HEK293 (cell line): ENCODE data around the gene CEP350.

ENCODE experiments used
- MEIS1 ChIP-seq: sonication (generic); formaldehyde crosslinking; IDR thresholded peaks from 2 replicates; pipeline ENCODE4 v1.8.1; 2022; ENCODE audit warnings: missing genetic modification reagents, mild to moderate bottlenecking, borderline replicate concordance
- OVOL3 ChIP-seq: fragments of 450-650 bp; formaldehyde crosslinking; IDR thresholded peaks from 2 replicates; pipeline ENCODE4 v1.5.1; 2016; ENCODE audit warnings: missing biosample characterization, missing genetic modification characterization
- PRDM6 ChIP-seq: fragments of 450-650 bp; formaldehyde crosslinking; IDR thresholded peaks from 2 replicates; pipeline ENCODE4 v1.5.1; 2017; ENCODE audit warnings: missing biosample characterization, missing genetic modification characterization
- REPIN1 ChIP-seq: fragments of 450-650 bp; formaldehyde crosslinking; IDR thresholded peaks from 2 replicates; pipeline ENCODE4 v1.5.1; 2017; ENCODE audit warnings: missing biosample characterization, missing genetic modification characterization, low read depth
- ZBTB10 ChIP-seq: fragments of 450-650 bp; formaldehyde crosslinking; IDR thresholded peaks from 2 replicates; pipeline ENCODE4 v1.5.1; 2016; ENCODE audit warnings: missing biosample characterization, missing genetic modification characterization
- ZBTB26 ChIP-seq: fragments of 450-650 bp; formaldehyde crosslinking; optimal IDR thresholded peaks from 2 replicates; pipeline ENCODE3; 2016; ENCODE audit warnings: missing biosample characterization, mild to moderate bottlenecking, missing genetic modification characterization
- ZBTB7A ChIP-seq: fragments of 450-650 bp; formaldehyde crosslinking; IDR thresholded peaks from 2 replicates; pipeline ENCODE4 v1.5.1; 2016; ENCODE audit warnings: low read depth, missing biosample characterization, missing genetic modification characterization
- ZIC2 ChIP-seq: fragments of 450-650 bp; formaldehyde crosslinking; IDR thresholded peaks from 2 replicates; pipeline ENCODE4 v1.5.1; 2016; ENCODE audit warnings: missing biosample characterization, missing genetic modification characterization
- ZNF133 ChIP-seq: fragments of 450-650 bp; formaldehyde crosslinking; IDR thresholded peaks from 2 replicates; pipeline ENCODE4 v1.5.1; 2016; ENCODE audit warnings: missing biosample characterization, missing genetic modification characterization
- ZNF138 ChIP-seq: fragments of 450-650 bp; formaldehyde crosslinking; IDR thresholded peaks from 2 replicates; pipeline ENCODE4 v1.5.1; 2016; ENCODE audit warnings: missing biosample characterization, missing genetic modification characterization, borderline replicate concordance
- ZNF148 ChIP-seq: fragments of 450-650 bp; formaldehyde crosslinking; IDR thresholded peaks from 2 replicates; pipeline ENCODE4 v1.5.0; 2017; ENCODE audit warnings: missing biosample characterization, missing genetic modification characterization, borderline replicate concordance
- ZNF16 ChIP-seq: fragments of 450-650 bp; formaldehyde crosslinking; IDR thresholded peaks from 2 replicates; pipeline ENCODE4 v1.5.1; 2016; ENCODE audit warnings: low read depth, missing biosample characterization, missing genetic modification characterization
- ZNF19 ChIP-seq: fragments of 450-650 bp; formaldehyde crosslinking; IDR thresholded peaks from 2 replicates; pipeline ENCODE4; 2016; ENCODE audit warnings: missing biosample characterization, missing genetic modification characterization, low read depth
- ZNF221 ChIP-seq: fragments of 450-650 bp; formaldehyde crosslinking; IDR thresholded peaks from 2 replicates; pipeline ENCODE4 v1.5.1; 2017; ENCODE audit warnings: missing biosample characterization, missing genetic modification characterization, borderline replicate concordance
- ZNF239 ChIP-seq: fragments of 450-650 bp; formaldehyde crosslinking; IDR thresholded peaks from 2 replicates; pipeline ENCODE4 v1.5.1; 2016; ENCODE audit warnings: missing biosample characterization, missing genetic modification characterization
- ZNF311 ChIP-seq: fragments of 450-650 bp; formaldehyde crosslinking; IDR thresholded peaks from 2 replicates; pipeline ENCODE4 v1.5.1; 2017; ENCODE audit warnings: missing biosample characterization, missing genetic modification characterization, borderline replicate concordance
- ZNF324 ChIP-seq: fragments of 450-650 bp; formaldehyde crosslinking; IDR thresholded peaks from 2 replicates; pipeline ENCODE4 v1.5.1; 2016; ENCODE audit warnings: missing biosample characterization, missing genetic modification characterization
- ZNF404 ChIP-seq: fragments of 450-650 bp; formaldehyde crosslinking; IDR thresholded peaks from 2 replicates; pipeline ENCODE4 v1.5.1; 2017; ENCODE audit warnings: missing biosample characterization, missing genetic modification characterization
- ZNF449 ChIP-seq: fragments of 450-650 bp; formaldehyde crosslinking; IDR thresholded peaks from 2 replicates; pipeline ENCODE4 v1.5.1; 2017; ENCODE audit warnings: missing biosample characterization, mild to moderate bottlenecking, missing genetic modification characterization, moderate library complexity
- ZNF48 ChIP-seq: fragments of 450-650 bp; formaldehyde crosslinking; IDR thresholded peaks from 2 replicates; pipeline ENCODE4 v1.5.1; 2016; ENCODE audit warnings: missing biosample characterization, missing genetic modification characterization
- ZNF548 ChIP-seq: fragments of 450-650 bp; formaldehyde crosslinking; IDR thresholded peaks from 2 replicates; pipeline ENCODE4 v1.5.1; 2016; ENCODE audit warnings: missing biosample characterization, missing genetic modification characterization
- ZNF571 ChIP-seq: fragments of 450-650 bp; formaldehyde crosslinking; IDR thresholded peaks from 2 replicates; pipeline ENCODE4 v1.5.0; 2017; ENCODE audit warnings: missing biosample characterization, missing genetic modification characterization
- ZNF768 ChIP-seq: fragments of 450-650 bp; formaldehyde crosslinking; IDR thresholded peaks from 2 replicates; pipeline ENCODE4 v1.5.1; 2018; ENCODE audit warnings: missing biosample characterization, mild to moderate bottlenecking, missing genetic modification characterization
- ZSCAN23 ChIP-seq: fragments of 450-650 bp; formaldehyde crosslinking; IDR thresholded peaks from 2 replicates; pipeline ENCODE4 v1.5.1; 2016; ENCODE audit warnings: missing biosample characterization, missing genetic modification characterization
- TF ChIP-seq, protein P1 (sequence below): fragments of 450-650 bp; formaldehyde crosslinking; IDR thresholded peaks from 2 replicates; pipeline ENCODE4 v1.5.1; 2016; ENCODE audit warnings: missing biosample characterization, missing genetic modification characterization
- TF ChIP-seq, protein P2 (sequence below): fragments of 450-650 bp; formaldehyde crosslinking; IDR thresholded peaks from 2 replicates; pipeline ENCODE4 v1.5.1; 2016; ENCODE audit warnings: missing biosample characterization, missing genetic modification characterization

The CEP350 gene

DNA sequence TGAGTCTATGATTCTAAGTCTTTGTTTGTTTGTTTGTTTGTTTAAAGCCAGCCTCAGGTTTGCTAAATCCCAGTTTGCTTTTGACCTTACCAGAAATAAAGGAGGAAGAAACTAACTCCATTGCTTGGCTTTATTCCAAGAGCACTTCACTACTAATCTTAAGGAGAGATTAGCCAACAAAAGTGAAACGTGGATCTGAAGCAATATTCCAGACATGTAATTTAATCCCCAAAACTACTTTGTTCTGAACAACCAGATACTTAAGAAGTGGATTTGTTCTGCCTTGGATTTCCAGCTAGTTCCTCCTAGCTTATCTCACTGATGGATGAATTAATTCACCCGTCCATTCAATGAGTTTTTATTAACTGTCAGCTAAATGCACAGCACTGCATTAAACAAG is 15.9 kb upstream of the CEP350 start (continued):
- TF ChIP-seq, protein P1, sequence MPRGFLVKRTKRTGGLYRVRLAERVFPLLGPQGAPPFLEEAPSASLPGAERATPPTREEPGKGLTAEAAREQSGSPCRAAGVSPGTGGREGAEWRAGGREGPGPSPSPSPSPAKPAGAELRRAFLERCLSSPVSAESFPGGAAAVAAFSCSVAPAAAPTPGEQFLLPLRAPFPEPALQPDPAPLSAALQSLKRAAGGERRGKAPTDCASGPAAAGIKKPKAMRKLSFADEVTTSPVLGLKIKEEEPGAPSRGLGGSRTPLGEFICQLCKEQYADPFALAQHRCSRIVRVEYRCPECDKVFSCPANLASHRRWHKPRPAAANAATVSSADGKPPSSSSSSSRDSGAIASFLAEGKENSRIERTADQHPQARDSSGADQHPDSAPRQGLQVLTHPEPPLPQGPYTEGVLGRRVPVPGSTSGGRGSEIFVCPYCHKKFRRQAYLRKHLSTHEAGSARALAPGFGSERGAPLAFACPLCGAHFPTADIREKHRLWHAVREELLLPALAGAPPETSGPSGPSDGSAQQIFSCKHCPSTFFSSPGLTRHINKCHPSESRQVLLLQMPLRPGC (tag by site-specific recombination), result peak; percentile 47; the same call in 1 of the 2 replicates
- TF ChIP-seq ZNF548 (tag by site-specific recombination), result no peak
- no peak for TF ChIP-seq ZBTB7A (tag by site-specific recombination)
- TF ChIP-seq MEIS1 (CRISPR knock-in tag), result no peak
- TF ChIP-seq ZNF404 (tag by site-specific recombination), result no peak
- TF ChIP-seq ZNF768 (tag by site-specific recombination), result no peak
- no peak for TF ChIP-seq ZNF138 (tag by site-specific recombination)
- no peak for TF ChIP-seq ZNF239
- TF ChIP-seq ZNF48 (tag by site-specific recombination), result no peak
- TF ChIP-seq ZBTB10, result no peak
- TF ChIP-seq ZNF449 (tag by site-specific recombination), result no peak
- TF ChIP-seq ZNF571 (tag by site-specific recombination), result no peak
- no peak for TF ChIP-seq ZNF311 (tag by site-specific recombination)
- TF ChIP-seq PRDM6 (tag by site-specific recombination), result peak; percentile 99
- TF ChIP-seq ZNF148 (tag by site-specific recombination), result no peak
- TF ChIP-seq ZBTB26 (tag by site-specific recombination), result no peak
- TF ChIP-seq OVOL3 (tag by site-specific recombination), result peak; percentile 53; the same call in 1 of the 2 replicates
- no peak for TF ChIP-seq REPIN1 (tag by site-specific recombination)
- TF ChIP-seq ZSCAN23, result no peak
- TF ChIP-seq ZNF16 (tag by site-specific recombination), result no peak
- no peak for TF ChIP-seq ZNF19 (tag by site-specific recombination)
- 0 out of 2 replicates have a peak, but pooled peaks have one; percentile 43 for TF ChIP-seq ZNF324
- no peak for TF ChIP-seq ZNF221 (tag by site-specific recombination)
- TF ChIP-seq ZIC2 (tag by site-specific recombination), result no peak
- no peak for TF ChIP-seq ZNF133 (tag by site-specific recombination)
- TF ChIP-seq, protein P2, sequence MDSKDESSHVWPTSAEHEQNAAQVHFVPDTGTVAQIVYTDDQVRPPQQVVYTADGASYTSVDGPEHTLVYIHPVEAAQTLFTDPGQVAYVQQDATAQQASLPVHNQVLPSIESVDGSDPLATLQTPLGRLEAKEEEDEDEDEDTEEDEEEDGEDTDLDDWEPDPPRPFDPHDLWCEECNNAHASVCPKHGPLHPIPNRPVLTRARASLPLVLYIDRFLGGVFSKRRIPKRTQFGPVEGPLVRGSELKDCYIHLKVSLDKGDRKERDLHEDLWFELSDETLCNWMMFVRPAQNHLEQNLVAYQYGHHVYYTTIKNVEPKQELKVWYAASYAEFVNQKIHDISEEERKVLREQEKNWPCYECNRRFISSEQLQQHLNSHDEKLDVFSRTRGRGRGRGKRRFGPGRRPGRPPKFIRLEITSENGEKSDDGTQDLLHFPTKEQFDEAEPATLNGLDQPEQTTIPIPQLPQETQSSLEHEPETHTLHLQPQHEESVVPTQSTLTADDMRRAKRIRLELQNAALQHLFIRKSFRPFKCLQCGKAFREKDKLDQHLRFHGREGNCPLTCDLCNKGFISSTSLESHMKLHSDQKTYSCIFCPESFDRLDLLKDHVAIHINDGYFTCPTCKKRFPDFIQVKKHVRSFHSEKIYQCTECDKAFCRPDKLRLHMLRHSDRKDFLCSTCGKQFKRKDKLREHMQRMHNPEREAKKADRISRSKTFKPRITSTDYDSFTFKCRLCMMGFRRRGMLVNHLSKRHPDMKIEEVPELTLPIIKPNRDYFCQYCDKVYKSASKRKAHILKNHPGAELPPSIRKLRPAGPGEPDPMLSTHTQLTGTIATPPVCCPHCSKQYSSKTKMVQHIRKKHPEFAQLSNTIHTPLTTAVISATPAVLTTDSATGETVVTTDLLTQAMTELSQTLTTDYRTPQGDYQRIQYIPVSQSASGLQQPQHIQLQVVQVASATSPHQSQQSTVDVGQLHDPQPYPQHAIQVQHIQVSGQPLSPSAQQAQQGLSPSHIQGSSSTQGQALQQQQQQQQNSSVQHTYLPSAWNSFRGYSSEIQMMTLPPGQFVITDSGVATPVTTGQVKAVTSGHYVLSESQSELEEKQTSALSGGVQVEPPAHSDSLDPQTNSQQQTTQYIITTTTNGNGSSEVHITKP, result peak; percentile 71
